Tibial artery (tissue), 4 donors: ENCODE results near the gene MDK.

Experiments used
- DNase-seq, 2 donors: peaks; one replicate each; pipeline ENCODE4 v3.0.0-alpha.2; 2019
- H3K27ac ChIP-seq, 2 donors: fragments of 200-600 bp; sonication (generic) in 1 of 2; 1 replicate in 1 of 2; 2 replicates in 1 of 2; pipeline ENCODE4 v1.5.1; 2018 to 2019; ENCODE audit warnings: mild to moderate bottlenecking in 1 of 2
- H3K27me3 ChIP-seq, 2 donors: fragments of 200-600 bp; sonication (generic) in 1 of 2; one replicate each; pipeline versions ENCODE4 v1.5.1 to v1.6.0; 2016 to 2019
- H3K36me3 ChIP-seq, 3 donors: fragments of 200-600 bp; sonication (generic) in 2 of 3; one replicate each; pipeline ENCODE4 v1.5.1; 2016 to 2019; ENCODE audit warnings: mild to moderate bottlenecking in 2 of 3
- H3K4me1 ChIP-seq, 4 donors: fragments of 200-600 bp; sonication (generic) in 2 of 4; 1 replicate in 3 of 4; 2 replicates in 1 of 4; pipeline ENCODE4 v1.5.1; 2016 to 2019
- H3K4me3 ChIP-seq, 2 donors: fragments of 200-600 bp; sonication (generic) in 1 of 2; 1 replicate in 1 of 2; 2 replicates in 1 of 2; pipeline ENCODE4 v1.5.1; 2018 to 2019; ENCODE audit warnings: mild to moderate bottlenecking in 2 of 2
- H3K9me3 ChIP-seq, 3 donors: fragments of 200-600 bp; sonication (generic) in 1 of 3; one replicate each; pipeline ENCODE4 v1.5.1; 2016 to 2019
- CTCF ChIP-seq, 2 experiments: fragments of 200-600 bp in 1 of 2; fragments of 450-650 bp in 1 of 2; IDR thresholded peaks; one replicate each; pipeline ENCODE4 v1.5.1; 2017 to 2019; ENCODE audit warnings: antibody characterized with exemption in 2 of 2, mild to moderate bottlenecking in 1 of 2, moderate library complexity in 1 of 2
- intact Hi-C: fragments of 100-400 bp; cut with DNase I; formaldehyde crosslinking; loops from one replicate; pipeline ENCODE4 v1.15.0; 2023; ENCODE audit warnings: low total_unique reads

The MDK gene

GRCh38 chr11:46383404-46383758, 1.9 kb downstream of the MDK start:
- no peak for TF ChIP-seq CTCF (IDR thresholded peaks at IDR 0.05)
- intact Hi-C loops: no loop called here
- peaks cover 5 to 34% (median 24%) of the 10 kb centered on the region in 4 donors for H3K4me1 ChIP-seq
- H3K27me3 ChIP-seq: peaks cover 0 to 73% of the 10 kb centered on the region in 2 donors
- no peaks in the 10 kb centered on the region for H3K36me3 ChIP-seq
- no peak overlapping the region for H3K27ac ChIP-seq
- no peak overlapping the region for H3K4me3 ChIP-seq
- no peak for DNase-seq
- no peaks in the 10 kb centered on the region for H3K9me3 ChIP-seq

- Histone ChIP-seq H3K4me1 (peaks cover 6 to 36% (median 26%) of the 10 kb centered on the region in 4 donors), H3K36me3 (no peaks in the 10 kb centered on the region), H3K27me3 (peaks cover 0 to 81% of the 10 kb centered on the region in 2 donors), H3K27ac (no peak overlapping the region), H3K9me3 (no peaks in the 10 kb centered on the region), H3K4me3 (no peak overlapping the region)
- intact Hi-C loops: no loop called here
- no peak for DNase-seq
- TF ChIP-seq CTCF (IDR thresholded peaks at IDR 0.05): no peak
Observed at GRCh38 chr11:46383974-46384701, 2.7 kb downstream of the MDK start.

- Histone ChIP-seq H3K9me3 (no peaks in the 10 kb centered on the region), H3K4me3 (no peak overlapping the region), H3K27ac (no peak overlapping the region), H3K4me1 (peaks cover 13 to 42% (median 34%) of the 10 kb centered on the region in 4 donors), H3K27me3 (peaks cover 3 to 93% of the 10 kb centered on the region in 2 donors), H3K36me3 (no peaks in the 10 kb centered on the region)
- DNase-seq: no peak
- no peak for TF ChIP-seq CTCF (IDR thresholded peaks at IDR 0.05)
- intact Hi-C loops: no loop called here
Observed at GRCh38 chr11:46385169-46386004, 3.9 kb downstream of the MDK start.

- Histone ChIP-seq H3K27ac (no peak overlapping the region), H3K4me3 (no peak overlapping the region), H3K9me3 (no peaks in the 10 kb centered on the region), H3K36me3 (no peaks in the 10 kb centered on the region), H3K27me3 (peaks cover 3 to 98% of the 10 kb centered on the region in 2 donors), H3K4me1 (peaks cover 13 to 42% (median 31%) of the 10 kb centered on the region in 4 donors)
- intact Hi-C loops: no loop called here
- TF ChIP-seq CTCF (IDR thresholded peaks at IDR 0.05): no peak
- DNase-seq: no peak
Observed at GRCh38 chr11:46386005-46386578, 4.6 kb downstream of the MDK start.

- intact Hi-C loops: no loop called here
- no peak overlapping the region for H3K4me3 ChIP-seq
- H3K27ac ChIP-seq: no peak overlapping the region
- H3K36me3 ChIP-seq: no peaks in the 10 kb centered on the region
- no peak for TF ChIP-seq CTCF (IDR thresholded peaks at IDR 0.05)
- H3K9me3 ChIP-seq: no peaks in the 10 kb centered on the region
- no peak for DNase-seq
- peaks cover 3 to 100% of the 10 kb centered on the region in 2 donors for H3K27me3 ChIP-seq
- peaks cover 13 to 42% (median 31%) of the 10 kb centered on the region in 4 donors for H3K4me1 ChIP-seq
Observed at GRCh38 chr11:46386674-46387073, 5.2 kb downstream of the MDK start.
